GM18909 (cell line): ENCODE results near the gene ASCL3.
"Not testable (repeated sequence)": the region's sequence is repeated elsewhere in the genome, so short reads cannot be mapped to it uniquely, and the experiment has no call there.

Experiments used
- ATAC-seq: cut with Tn5 transposase; IDR thresholded peaks from one replicate; pipeline ENCODE4 v1.9.1; 2021; ENCODE audit warnings: mild to moderate bottlenecking; ENCODE audit not compliant: unreplicated experiment, poor library complexity

ASCL3 gene

GRCh38 chr11:8956860-8957259 is 14.0 kb upstream of the ASCL3 start:
- ATAC-seq = no peak

- ATAC-seq = no peak
Observed at GRCh38 chr11:8948886-8949285, 6.1 kb upstream of the ASCL3 start.

GRCh38 chr11:8947230-8947943 is 4.6 kb upstream of the ASCL3 start:
- no peak for ATAC-seq

GRCh38 chr11:8941341-8942103 is 1.3 kb downstream of the ASCL3 start:
- ATAC-seq = no peak

- ATAC-seq = no peak
Observed at GRCh38 chr11:8937659-8938058, 5.2 kb downstream of the ASCL3 start.

- no peak for ATAC-seq
Observed at GRCh38 chr11:8937159-8937558, 5.7 kb downstream of the ASCL3 start.

- ATAC-seq = not testable (repeated sequence)
Observed at GRCh38 chr11:8935789-8936188, 7.0 kb downstream of the ASCL3 start.

GRCh38 chr11:8934742-8935488 is 7.9 kb downstream of the ASCL3 start:
- no peak for ATAC-seq

GRCh38 chr11:8933931-8934330 is 8.9 kb downstream of the ASCL3 start:
- ATAC-seq = no peak

GRCh38 chr11:8932564-8933180 is 10.1 kb downstream of the ASCL3 start, which contains the start of gene C11orf16:
C11orf16 (minus strand) TSS chr11:8932947; CDS start chr11:8932308, 639 bp downstream.
- no peak for ATAC-seq

GRCh38 chr11:8930456-8931175 is 12.2 kb downstream of the ASCL3 start:
- no peak for ATAC-seq

GRCh38 chr11:8928981-8929615 is 13.7 kb downstream of the ASCL3 start:
- no peak for ATAC-seq

- no peak for ATAC-seq
Observed at GRCh38 chr11:8928205-8928604, 14.6 kb downstream of the ASCL3 start.

GRCh38 chr11:8927233-8927632 is 15.6 kb downstream of the ASCL3 start:
- no peak for ATAC-seq

GRCh38 chr11:8926236-8926635 is 16.6 kb downstream of the ASCL3 start:
- ATAC-seq = no peak

- ATAC-seq = no peak
Observed at GRCh38 chr11:8925711-8926110, 17.1 kb downstream of the ASCL3 start.

- no peak for ATAC-seq
Observed at GRCh38 chr11:8922691-8923090, 20.1 kb downstream of the ASCL3 start.

- no peak for ATAC-seq
Observed at GRCh38 chr11:8917157-8917825, 25.5 kb downstream of the ASCL3 start.

- ATAC-seq = no peak
Observed at GRCh38 chr11:8914661-8915018, 28.2 kb downstream of the ASCL3 start.
